IMR-90 (cell line): Measurements from ENCODE around the gene ME3. TPM values are rescaled to one million over a fixed set of nuclear protein-coding genes. Genes with fewer than 3 reads are reported as not detected.

Experiments used
- ATAC-seq: fragments of 200-7000 bp; cut with Tn5 transposase; 2 replicates; pipeline ENCODE4 v1.9.1; 2020; ENCODE audit warnings: low read depth, mild to moderate bottlenecking, moderate library complexity
- BruUV-seq: library from RNA; stranded (reverse); fragments of 400-500 nt; replicated peaks from 2 replicates; lab custom pipeline; 2021; lab: Mats Ljungman, UMichigan
- CTCF ChIA-PET: fragments of 300-600 bp; formaldehyde crosslinking; extraction: SDS; loops from one replicate; lab custom pipeline; 2021; ENCODE audit warnings: antibody characterized with exemption; lab: Yijun Ruan, JAX
- POLR2A ChIA-PET: fragments of 300-600 bp; sonication (Branson Sonifier 250); formaldehyde crosslinking; loops from one replicate; lab custom pipeline; 2022; ENCODE audit warnings: antibody characterized with exemption; ENCODE audit not compliant: unreplicated experiment; lab: Charles Lee
- DNase-seq: peaks from one replicate; pipeline ENCODE4 v3.0.0; 2013
- H2AFZ ChIP-seq: replicated peaks from 2 replicates; pipeline ENCODE3; 2013; ENCODE audit warnings: low read length, mild to moderate bottlenecking; ENCODE audit not compliant: poor library complexity
- H2AK5ac ChIP-seq: 2 replicates; pipeline ENCODE4 v1.6.1; 2013; ENCODE audit warnings: low read depth, low read length, inconsistent platforms
- H2AK9ac ChIP-seq: replicated peaks from 2 replicates; pipeline ENCODE3; 2013; ENCODE audit warnings: mild to moderate bottlenecking, low read depth, low read length, moderate library complexity; ENCODE audit not compliant: poor library complexity
- H2BK120ac ChIP-seq: 2 replicates; pipeline ENCODE4 v1.6.1; 2013; ENCODE audit warnings: low read depth, low read length, inconsistent platforms
- H2BK15ac ChIP-seq: 3 replicates; pipeline ENCODE4 v1.6.1; 2013; ENCODE audit warnings: low read depth, low read length, inconsistent platforms
- H2BK20ac ChIP-seq: 2 replicates; pipeline ENCODE4 v1.6.1; 2013; ENCODE audit warnings: low read depth, mild to moderate bottlenecking, inconsistent platforms, low read length, moderate library complexity
- H2BK5ac ChIP-seq: 2 replicates; pipeline ENCODE4 v1.6.1; 2013; ENCODE audit warnings: mild to moderate bottlenecking, low read depth, low read length, inconsistent platforms; ENCODE audit not compliant: poor library complexity, severe bottlenecking
- H3K14ac ChIP-seq: replicated peaks from 2 replicates; pipeline ENCODE4 v1.6.1; 2013; ENCODE audit warnings: low read depth, low read length, inconsistent platforms
- H3K18ac ChIP-seq: 2 replicates; pipeline ENCODE4 v1.6.1; 2013; ENCODE audit warnings: low read depth, low read length, control low read depth
- H3K23ac ChIP-seq: 2 replicates; pipeline ENCODE4 v1.6.1; 2013; ENCODE audit warnings: low read depth, low read length, inconsistent platforms
- H3K27ac ChIP-seq: 2 replicates; pipeline ENCODE4 v1.5.1; 2013; ENCODE audit warnings: mild to moderate bottlenecking, control low read depth, low read length; ENCODE audit not compliant: insufficient read depth
- H3K27me3 ChIP-seq: 2 replicates; pipeline ENCODE4 v1.6.1; 2013; ENCODE audit warnings: low read length; ENCODE audit not compliant: control insufficient read depth, insufficient read depth
- H3K36me3 ChIP-seq: 2 replicates; pipeline ENCODE4 v1.6.1; 2013; ENCODE audit warnings: low read length, mixed read lengths; ENCODE audit not compliant: control insufficient read depth, insufficient read depth
- H3K4ac ChIP-seq: 2 replicates; pipeline ENCODE4 v1.6.1; 2013; ENCODE audit warnings: low read depth, low read length, inconsistent platforms
- H3K4me1 ChIP-seq: 2 replicates; pipeline ENCODE4 v1.6.1; 2013; ENCODE audit warnings: low read length, mixed read lengths; ENCODE audit not compliant: control insufficient read depth, insufficient read depth
- H3K4me2 ChIP-seq: 2 replicates; pipeline ENCODE4 v1.6.1; 2013; ENCODE audit warnings: low read depth, mild to moderate bottlenecking, control low read depth, low read length, moderate library complexity
- H3K4me3 ChIP-seq: 2 replicates; pipeline ENCODE4 v1.5.1; 2013; ENCODE audit warnings: low read depth, mild to moderate bottlenecking, control low read depth, low read length, moderate library complexity; ENCODE audit not compliant: insufficient read depth
- H3K56ac ChIP-seq: 2 replicates; pipeline ENCODE4 v1.6.1; 2013; ENCODE audit warnings: low read length, inconsistent platforms; ENCODE audit not compliant: insufficient read depth; ENCODE audit errors: extremely low read depth
- H3K79me1 ChIP-seq, 2 experiments: 2 replicates each; pipeline ENCODE4 v1.6.1; 2013; ENCODE audit warnings: low read length in 2 of 2, inconsistent platforms in 1 of 2, low read depth in 1 of 2
- H3K9ac ChIP-seq: 2 replicates; pipeline ENCODE4 v1.6.1; 2013; ENCODE audit warnings: low read depth, low read length, control low read depth
- H3K9me1 ChIP-seq: 2 replicates; pipeline ENCODE4 v1.6.1; 2013; ENCODE audit warnings: low read length, inconsistent platforms; ENCODE audit not compliant: insufficient read depth
- H3K9me3 ChIP-seq: 2 replicates; pipeline ENCODE4 v1.6.1; 2013; ENCODE audit warnings: low read length; ENCODE audit not compliant: control insufficient read depth, insufficient read depth
- H4K20me1 ChIP-seq: 2 replicates; pipeline ENCODE4 v1.6.1; 2013; ENCODE audit warnings: low read length, inconsistent platforms; ENCODE audit not compliant: insufficient read depth
- H4K5ac ChIP-seq: 2 replicates; pipeline ENCODE4 v1.6.1; 2013; ENCODE audit warnings: mild to moderate bottlenecking, low read depth, low read length, control low read depth
- H4K8ac ChIP-seq, 2 experiments: 2 replicates each; pipeline ENCODE4 v1.6.1; 2013; ENCODE audit warnings: low read depth in 2 of 2, low read length in 2 of 2, control low read depth in 1 of 2, inconsistent platforms in 1 of 2
- H4K91ac ChIP-seq: 2 replicates; pipeline ENCODE4 v1.6.1; 2013; ENCODE audit warnings: low read depth, low read length, inconsistent platforms; ENCODE audit not compliant: insufficient read depth
- CHD1 ChIP-seq: IDR thresholded peaks from 2 replicates; pipeline ENCODE4 v1.6.1; 2012; ENCODE audit warnings: low read depth, low read length, improper control_type of control experiment
- CTCF ChIP-seq: conservative IDR thresholded peaks from 2 replicates; pipeline ENCODE4 v1.5.1; 2012; ENCODE audit warnings: mild to moderate bottlenecking, low read depth, low read length, improper control_type of control experiment
- ELK1 ChIP-seq: fragments of 150-350 bp; IDR thresholded peaks from 2 replicates; pipeline ENCODE4 v1.6.1; 2016; ENCODE audit warnings: low read depth, mild to moderate bottlenecking, low read length, moderate library complexity, borderline replicate concordance
- MAFK ChIP-seq: IDR thresholded peaks from 2 replicates; pipeline ENCODE4 v1.6.1; 2012; ENCODE audit warnings: low read depth, low read length, improper control_type of control experiment
- MAZ ChIP-seq: IDR thresholded peaks from 2 replicates; pipeline ENCODE4 v1.6.1; 2012; ENCODE audit warnings: low read depth, mild to moderate bottlenecking, low read length, improper control_type of control experiment, moderate library complexity, borderline replicate concordance
- MXI1 ChIP-seq: IDR thresholded peaks from 2 replicates; pipeline ENCODE4 v1.6.1; 2012; ENCODE audit warnings: low read depth, mild to moderate bottlenecking, low read length, moderate library complexity, borderline replicate concordance
- NFE2L2 ChIP-seq: fragments of 150-350 bp; IDR thresholded peaks from 2 replicates; pipeline ENCODE4 v1.6.1; 2016; ENCODE audit warnings: low read depth, mild to moderate bottlenecking, low read length
- RAD21 ChIP-seq: IDR thresholded peaks from 2 replicates; pipeline ENCODE4 v1.6.1; 2012; ENCODE audit warnings: low read length, improper control_type of control experiment
- RFX5 ChIP-seq: IDR thresholded peaks from 2 replicates; pipeline ENCODE4 v1.8.0; 2012; ENCODE audit warnings: low read depth, mild to moderate bottlenecking, low read length, moderate library complexity
- SMC3 ChIP-seq: fragments of 150-350 bp; IDR thresholded peaks from 2 replicates; pipeline ENCODE4 v1.6.1; 2016; ENCODE audit warnings: low read depth, mild to moderate bottlenecking, antibody characterized with exemption, low read length, moderate library complexity
- USF2 ChIP-seq: fragments of 150-350 bp; IDR thresholded peaks from 2 replicates; pipeline ENCODE4 v1.6.1; 2017; ENCODE audit warnings: mild to moderate bottlenecking, antibody characterized with exemption, low read length, low read depth
- WGBS, 2 experiments: methylation state at CpG; one replicate each; pipeline versions ENCODE4 v1.1.5 to v1.1.7; 2013; ENCODE audit warnings: missing lambda C conversion rate in 2 of 2; ENCODE audit not compliant: insufficient read length in 1 of 2; ENCODE audit errors: extremely low coverage in 2 of 2; 5-methylcytosine and 5-hydroxymethylcytosine counted together
- dilution Hi-C: fragments of 300-500 bp; cut with HindIII; formaldehyde crosslinking; loops from one replicate; pipeline ENCODE4 v1.14.3; 2018; ENCODE audit warnings: low sequenced_read_pairs; ENCODE audit not compliant: unreplicated experiment
- in situ Hi-C: fragments of 300-500 bp; cut with MboI; formaldehyde crosslinking; loops from 3 replicates; pipeline ENCODE4 v1.14.3; 2019; ENCODE audit warnings: low sequenced_read_pairs, inconsistent platforms, mixed read lengths
- intact Hi-C: fragments of 100-400 bp; cut with micrococcal nuclease; formaldehyde crosslinking; loops from 2 replicates; pipeline ENCODE4 v1.10.0; 2022
- polyA plus RNA-seq, 3 experiments: library from polyadenylated mRNA; depleted of rRNA; stranded (reverse); fragments of >200 nt; gene quantifications; 2 replicates each; pipeline ENCODE4 v1.2.3, GENCODE V29; 2012; ENCODE audit warnings: low replicate concordance in 1 of 3
- total RNA-seq: library from RNA; depleted of rRNA; stranded (reverse); fragments of >200 nt; gene quantifications from 2 replicates; pipeline ENCODE4 v1.2.3, GENCODE V29; 2012

The ME3 gene
- total and polyA plus RNA-seq, 2 of the 4 experiments (the other 2 are of a cell fraction): 7.8 to 9.0 TPM

- in situ Hi-C loops: no loop called here
These were observed 172.7 kb downstream of the ME3 start for GRCh38 chr11:86499723-86500129.

More at GRCh38 chr11:86499723-86500129, 172.7 kb downstream of the ME3 start:
- H2BK15ac ChIP-seq: no peak overlapping the region
- no peaks in the 10 kb centered on the region for H4K20me1 ChIP-seq
- H2BK20ac ChIP-seq: no peak overlapping the region
- H2AFZ ChIP-seq: no peak overlapping the region
- TF ChIP-seq MAFK (no peak), SMC3 (no peak), USF2 (no peak), NFE2L2 (no peak), ELK1 (no peak), MAZ (no peak), CTCF (no peak), MXI1 (no peak), RAD21 (no peak), CHD1 (no peak), RFX5 (no peak)
- H3K18ac ChIP-seq: no peak overlapping the region
- H3K36me3 ChIP-seq: no peaks in the 10 kb centered on the region
- no peaks in the 10 kb centered on the region for H3K79me1 ChIP-seq
- intact Hi-C loops (no loop called here), dilution Hi-C loops (no loop called here)
- ChIA-PET POLR2A (no interaction called here), CTCF (no interaction called here)
- H3K4me1 ChIP-seq: peaks cover 10% of the 10 kb centered on the region
- H3K9me1 ChIP-seq: peaks cover 7% of the 10 kb centered on the region; the same call in 1 of the 2 replicates
- no peak overlapping the region for H3K27ac ChIP-seq
- 100% methylated on average over 1 of the region's 4 CpGs; no CpG with 5 or more reads in 1 of the 2 experiments for WGBS, 2 experiments
- BruUV-seq: no TSS peak
- no peak overlapping the region for H2BK120ac ChIP-seq
- H3K27me3 ChIP-seq: no peaks in the 10 kb centered on the region
- H2AK5ac ChIP-seq: no peak overlapping the region
- no peak overlapping the region for H3K9ac ChIP-seq
- no peak for ATAC-seq
- no peak overlapping the region for H3K23ac ChIP-seq
- DNase-seq: no peak
- no peak overlapping the region for H3K4me2 ChIP-seq
- H3K56ac ChIP-seq: no peak overlapping the region
- H2AK9ac ChIP-seq: no peak overlapping the region
- no peak overlapping the region for H3K4me3 ChIP-seq
- H4K8ac ChIP-seq: no peak overlapping the region
- H4K91ac ChIP-seq: no peak overlapping the region
- H3K9me3 ChIP-seq: no peaks in the 10 kb centered on the region
- H2BK5ac ChIP-seq: no peak overlapping the region
- H4K5ac ChIP-seq: no peak overlapping the region
- H3K4ac ChIP-seq: no peak overlapping the region
- H3K14ac ChIP-seq: no peak overlapping the region
